Suprapubic skin (tissue), 3 donors: ENCODE results near the gene IPPK.

Experiments
- CTCF ChIP-seq, 2 donors: fragments of 200-600 bp in 1 of 2; fragments of 450-650 bp in 1 of 2; sonication (generic) in 1 of 2; IDR thresholded peaks; one replicate each; pipeline ENCODE4 v1.5.1; 2016 to 2019; ENCODE audit warnings: antibody characterized with exemption in 2 of 2, mild to moderate bottlenecking in 1 of 2, moderate library complexity in 1 of 2
- POLR2AphosphoS5 ChIP-seq, 3 donors: sonication (generic); formaldehyde crosslinking; IDR thresholded peaks; one replicate each; pipeline ENCODE4 v1.6.1; 2017; ENCODE audit warnings: antibody characterized with exemption in 3 of 3

GRCh38 chr9:92716557-92716956, 46.6 kb upstream of the IPPK start:
- no peak for TF ChIP-seq POLR2AphosphoS5 (IDR thresholded peaks at IDR 0.05)
- peak; percentile 80 to 88 for TF ChIP-seq CTCF (IDR thresholded peaks at IDR 0.05)
